Smooth muscle cell (in vitro differentiated cells): ENCODE data around the gene ANKEF1. TPM values are rescaled to one million over a fixed set of nuclear protein-coding genes. Genes with fewer than 3 reads are reported as not detected.

ENCODE experiments used
- DNase-seq: peaks from one replicate; lab custom pipeline; 2025; ENCODE audit not compliant: unreplicated experiment; lab: John Stamatoyannopoulos, UW
- H2AFZ ChIP-seq: fragments of 200-600 bp; sonication (generic); 2 replicates; pipeline ENCODE4 v1.6.0; 2016; ENCODE audit warnings: antibody characterized with exemption, low read depth, mild to moderate bottlenecking
- H3F3A ChIP-seq: fragments of 200-600 bp; sonication (generic); 2 replicates; pipeline ENCODE4 v1.6.0; 2017; ENCODE audit warnings: antibody characterized with exemption, low read depth
- H3K27ac ChIP-seq: fragments of 200-600 bp; sonication (generic); 2 replicates; pipeline ENCODE4 v1.5.1; 2016; ENCODE audit warnings: low read depth, mild to moderate bottlenecking
- H3K27me3 ChIP-seq: fragments of 200-600 bp; sonication (generic); 2 replicates; pipeline ENCODE4 v1.6.1; 2016; ENCODE audit warnings: low read depth, mild to moderate bottlenecking
- H3K36me3 ChIP-seq: fragments of 200-600 bp; sonication (generic); 2 replicates; pipeline ENCODE4 v1.5.1; 2016; ENCODE audit warnings: low read depth
- H3K4me1 ChIP-seq: fragments of 200-600 bp; sonication (generic); 2 replicates; pipeline ENCODE4 v1.5.1; 2016; ENCODE audit warnings: low read depth
- H3K4me2 ChIP-seq: fragments of 200-600 bp; sonication (generic); 2 replicates; pipeline ENCODE4 v1.6.0; 2016; ENCODE audit warnings: mild to moderate bottlenecking
- H3K4me3 ChIP-seq: fragments of 200-600 bp; sonication (generic); 2 replicates; pipeline ENCODE4 v1.5.1; 2016; ENCODE audit warnings: mild to moderate bottlenecking
- H3K79me2 ChIP-seq: fragments of 200-600 bp; sonication (generic); 2 replicates; pipeline ENCODE4 v1.6.0; 2016; ENCODE audit warnings: low read depth, mild to moderate bottlenecking
- H3K9ac ChIP-seq: fragments of 200-600 bp; sonication (generic); 2 replicates; pipeline ENCODE4 v1.6.0; 2016; ENCODE audit warnings: low read depth
- H3K9me3 ChIP-seq: fragments of 200-600 bp; sonication (generic); replicated peaks from 2 replicates; pipeline ENCODE4 v1.5.1; 2016; ENCODE audit warnings: low read depth
- H4K20me1 ChIP-seq: fragments of 200-600 bp; sonication (generic); 2 replicates; pipeline ENCODE4 v1.6.0; 2016; ENCODE audit warnings: low read depth
- CTCF ChIP-seq: fragments of 200-600 bp; sonication (generic); IDR thresholded peaks from 2 replicates; pipeline ENCODE4 v1.5.1; 2017; ENCODE audit warnings: borderline replicate concordance, mild to moderate bottlenecking, antibody characterized with exemption; ENCODE audit not compliant: insufficient read depth, poor library complexity, severe bottlenecking
- WGBS: methylation state at CpG from one replicate; pipeline ENCODE4 v1.1.7; 2016; ENCODE audit warnings: low lambda C conversion rate; 5-methylcytosine and 5-hydroxymethylcytosine counted together
- polyA plus RNA-seq: library from polyadenylated mRNA; unstranded; fragments of >200 nt; fragmentation: Nextera tagmentation; extraction: Ambion mirVana; gene quantifications from 2 replicates; pipeline ENCODE4 v1.2.1, GENCODE V29; 2016
- total RNA-seq: library from RNA; depleted of rRNA; stranded (reverse); fragments of >200 nt; gene quantifications from 2 replicates; pipeline ENCODE4 v1.2.3, GENCODE V29; 2014

The ANKEF1 gene
- total and polyA plus RNA-seq, 2 experiments from 2014 or later = 0.09 to 1.8 TPM

- WGBS = 74% methylated on average over 2 of the region's 2 CpGs
- Histone ChIP-seq H3K4me1 (no peaks in the 10 kb centered on the region), H3K9me3 (no peaks in the 10 kb centered on the region), H4K20me1 (no peaks in the 10 kb centered on the region), H2AFZ (no peak overlapping the region), H3K4me2 (no peak overlapping the region), H3K9ac (no peak overlapping the region), H3K36me3 (no peaks in the 10 kb centered on the region), H3K4me3 (no peak overlapping the region), H3K27me3 (no peaks in the 10 kb centered on the region), H3K27ac (no peak overlapping the region), H3K79me2 (no peaks in the 10 kb centered on the region), H3F3A (no peaks in the 10 kb centered on the region)
- DNase-seq = no peak
- no peak for TF ChIP-seq CTCF
These were observed 32.5 kb downstream of the ANKEF1 start for GRCh38 chr20:10067321-10067720.

GRCh38 chr20:10074513-10074912 lies 39.7 kb downstream of the ANKEF1 start:
- no peak for TF ChIP-seq CTCF
- H3K4me2 ChIP-seq = peak overlapping the region; percentile 21
- no peak overlapping the region for H3K9ac ChIP-seq

GRCh38 chr20:10075606-10076005 lies 40.8 kb downstream of the ANKEF1 start:
- H3K4me1 ChIP-seq = no peaks in the 10 kb centered on the region

More at GRCh38 chr20:10074513-10074912, 39.7 kb downstream of the ANKEF1 start:
- Histone ChIP-seq H3K4me1 (no peaks in the 10 kb centered on the region), H3K27me3 (no peaks in the 10 kb centered on the region), H2AFZ (no peak overlapping the region), H3K27ac (peak overlapping the region; percentile 65), H4K20me1 (no peaks in the 10 kb centered on the region), H3K9me3 (no peaks in the 10 kb centered on the region), H3F3A (no peaks in the 10 kb centered on the region), H3K79me2 (no peaks in the 10 kb centered on the region), H3K4me3 (no peak overlapping the region), H3K36me3 (no peaks in the 10 kb centered on the region)
- WGBS = 9% methylated on average over 2 of the region's 2 CpGs
- DNase-seq = no peak

More at GRCh38 chr20:10075606-10076005, 40.8 kb downstream of the ANKEF1 start:
- H3K79me2 ChIP-seq = no peaks in the 10 kb centered on the region
- H3K27me3 ChIP-seq = no peaks in the 10 kb centered on the region
- no peak for TF ChIP-seq CTCF
- H4K20me1 ChIP-seq = no peaks in the 10 kb centered on the region
- no peak overlapping the region for H2AFZ ChIP-seq
- no peak for DNase-seq
- H3K4me2 ChIP-seq = no peak overlapping the region
- H3K27ac ChIP-seq = no peak overlapping the region
- H3K36me3 ChIP-seq = no peaks in the 10 kb centered on the region
- H3K9ac ChIP-seq = no peak overlapping the region
- H3F3A ChIP-seq = no peaks in the 10 kb centered on the region
- 46% methylated on average over 2 of the region's 2 CpGs for WGBS
- H3K4me3 ChIP-seq = no peak overlapping the region
- H3K9me3 ChIP-seq = no peaks in the 10 kb centered on the region
